Fibroblast of peridontal ligament (primary cell): ENCODE measurements around the gene HPSE2.
"Not testable (repeated sequence)": the region's sequence is repeated elsewhere in the genome, so short reads cannot be mapped to it uniquely, and the experiment has no call there.

ENCODE experiments used
- DNase-seq: peaks from one replicate; pipeline ENCODE4 v3.0.0-alpha.2; 2010; ENCODE audit errors: extremely low read depth

HPSE2 gene

GRCh38 chr10:98502535-98502934, 733.1 kb downstream of the HPSE2 start:
- not testable (repeated sequence) for DNase-seq

GRCh38 chr10:98492763-98493162, 742.9 kb downstream of the HPSE2 start:
- DNase-seq = no peak

- no peak for DNase-seq
Measured at GRCh38 chr10:98489561-98490481, 745.8 kb downstream of the HPSE2 start.

- no peak for DNase-seq
Measured at GRCh38 chr10:98488669-98489430, 746.8 kb downstream of the HPSE2 start.

GRCh38 chr10:98487649-98488048, 748.0 kb downstream of the HPSE2 start:
- no peak for DNase-seq

GRCh38 chr10:98486421-98486820, 749.2 kb downstream of the HPSE2 start:
- peak; percentile 67 for DNase-seq

GRCh38 chr10:98485959-98486358, 749.7 kb downstream of the HPSE2 start:
- no peak for DNase-seq

GRCh38 chr10:98483658-98484057, 752.0 kb downstream of the HPSE2 start:
- DNase-seq = no peak

GRCh38 chr10:98482096-98482495, 753.6 kb downstream of the HPSE2 start:
- DNase-seq = no peak

GRCh38 chr10:98481404-98481945, 754.2 kb downstream of the HPSE2 start:
- DNase-seq = no peak

GRCh38 chr10:98478430-98479222, 757.0 kb downstream of the HPSE2 start:
- peak; percentile 15 for DNase-seq

- no peak for DNase-seq
Measured at GRCh38 chr10:98477861-98478260, 757.8 kb downstream of the HPSE2 start.

- DNase-seq = no peak
Measured at GRCh38 chr10:98474628-98475027, 761.0 kb downstream of the HPSE2 start.

GRCh38 chr10:98472196-98472595, 763.5 kb downstream of the HPSE2 start:
- DNase-seq = no peak

- DNase-seq = no peak
Measured at GRCh38 chr10:98470850-98471249, 764.8 kb downstream of the HPSE2 start.

- no peak for DNase-seq
Measured at GRCh38 chr10:98469001-98469931, 766.4 kb downstream of the HPSE2 start.

- DNase-seq = peak; percentile 89
Measured at GRCh38 chr10:98467506-98468318, 767.9 kb downstream of the HPSE2 start.

GRCh38 chr10:98466861-98467505, 768.7 kb downstream of the HPSE2 start:
- DNase-seq = no peak

GRCh38 chr10:98465866-98466265, 769.8 kb downstream of the HPSE2 start:
- no peak for DNase-seq
